PC-3 (cell line): ENCODE results near the gene RSPO4.

Experiments used
- EZH2 ChIP-seq: fragments of 300-600 bp; sonication (generic); IDR thresholded peaks from one replicate; pipeline ENCODE4 v1.6.1; 2017; ENCODE audit warnings: antibody characterized with exemption, mild to moderate bottlenecking, low read length; ENCODE audit not compliant: unreplicated experiment
- TF ChIP-seq, protein P1 (sequence below): fragments of 300-600 bp; sonication (generic); conservative IDR thresholded peaks from 2 replicates; pipeline ENCODE4 v1.5.1; 2017; ENCODE audit warnings: antibody characterized with exemption, low read depth, mild to moderate bottlenecking, low read length

DNA sequence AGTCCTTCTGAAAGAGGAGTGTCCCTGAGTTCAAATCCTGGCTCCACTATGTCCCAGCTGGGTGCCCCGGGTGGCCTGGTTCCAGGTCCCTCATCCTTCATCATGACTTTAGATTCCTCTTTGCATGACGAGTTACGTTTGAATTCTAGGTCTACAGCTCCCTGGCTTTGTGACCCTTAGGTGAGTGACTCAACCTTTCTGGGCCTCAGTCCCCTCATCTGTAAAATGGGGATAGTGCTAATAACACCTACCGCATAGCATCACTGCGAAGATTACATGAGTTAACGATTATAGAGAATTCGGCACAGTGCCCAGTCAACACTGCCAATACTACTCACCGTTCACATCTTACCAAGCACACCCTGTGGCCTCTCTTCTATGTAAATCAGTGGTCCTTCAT is 39.4 kb downstream of the RSPO4 start:
- TF ChIP-seq, protein P1, sequence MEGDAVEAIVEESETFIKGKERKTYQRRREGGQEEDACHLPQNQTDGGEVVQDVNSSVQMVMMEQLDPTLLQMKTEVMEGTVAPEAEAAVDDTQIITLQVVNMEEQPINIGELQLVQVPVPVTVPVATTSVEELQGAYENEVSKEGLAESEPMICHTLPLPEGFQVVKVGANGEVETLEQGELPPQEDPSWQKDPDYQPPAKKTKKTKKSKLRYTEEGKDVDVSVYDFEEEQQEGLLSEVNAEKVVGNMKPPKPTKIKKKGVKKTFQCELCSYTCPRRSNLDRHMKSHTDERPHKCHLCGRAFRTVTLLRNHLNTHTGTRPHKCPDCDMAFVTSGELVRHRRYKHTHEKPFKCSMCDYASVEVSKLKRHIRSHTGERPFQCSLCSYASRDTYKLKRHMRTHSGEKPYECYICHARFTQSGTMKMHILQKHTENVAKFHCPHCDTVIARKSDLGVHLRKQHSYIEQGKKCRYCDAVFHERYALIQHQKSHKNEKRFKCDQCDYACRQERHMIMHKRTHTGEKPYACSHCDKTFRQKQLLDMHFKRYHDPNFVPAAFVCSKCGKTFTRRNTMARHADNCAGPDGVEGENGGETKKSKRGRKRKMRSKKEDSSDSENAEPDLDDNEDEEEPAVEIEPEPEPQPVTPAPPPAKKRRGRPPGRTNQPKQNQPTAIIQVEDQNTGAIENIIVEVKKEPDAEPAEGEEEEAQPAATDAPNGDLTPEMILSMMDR, result no peak
- TF ChIP-seq EZH2, result no peak
